Sigmoid colon (tissue), 4 donors: ENCODE results near the gene BRAF.

Experiments used
- POLR2A ChIP-seq, 2 donors: fragments of 450-650 bp; IDR thresholded peaks; one replicate each; pipeline ENCODE4 v1.6.1; 2016; ENCODE audit warnings: antibody characterized with exemption in 2 of 2, mild to moderate bottlenecking in 2 of 2, moderate library complexity in 2 of 2
- POLR2AphosphoS5 ChIP-seq, 4 donors: sonication (generic); formaldehyde crosslinking; IDR thresholded peaks; one replicate each; pipeline ENCODE4 v1.6.1; 2017; ENCODE audit warnings: antibody characterized with exemption in 4 of 4
- TF ChIP-seq, protein P1 (sequence below), 4 experiments: fragments of 450-650 bp in 3 of 4; fragments of 200-600 bp in 1 of 4; IDR thresholded peaks; one replicate each; pipeline ENCODE4 v1.5.1; 2016 to 2019; ENCODE audit warnings: antibody characterized with exemption in 4 of 4, mild to moderate bottlenecking in 3 of 4, moderate library complexity in 2 of 4

DNA sequence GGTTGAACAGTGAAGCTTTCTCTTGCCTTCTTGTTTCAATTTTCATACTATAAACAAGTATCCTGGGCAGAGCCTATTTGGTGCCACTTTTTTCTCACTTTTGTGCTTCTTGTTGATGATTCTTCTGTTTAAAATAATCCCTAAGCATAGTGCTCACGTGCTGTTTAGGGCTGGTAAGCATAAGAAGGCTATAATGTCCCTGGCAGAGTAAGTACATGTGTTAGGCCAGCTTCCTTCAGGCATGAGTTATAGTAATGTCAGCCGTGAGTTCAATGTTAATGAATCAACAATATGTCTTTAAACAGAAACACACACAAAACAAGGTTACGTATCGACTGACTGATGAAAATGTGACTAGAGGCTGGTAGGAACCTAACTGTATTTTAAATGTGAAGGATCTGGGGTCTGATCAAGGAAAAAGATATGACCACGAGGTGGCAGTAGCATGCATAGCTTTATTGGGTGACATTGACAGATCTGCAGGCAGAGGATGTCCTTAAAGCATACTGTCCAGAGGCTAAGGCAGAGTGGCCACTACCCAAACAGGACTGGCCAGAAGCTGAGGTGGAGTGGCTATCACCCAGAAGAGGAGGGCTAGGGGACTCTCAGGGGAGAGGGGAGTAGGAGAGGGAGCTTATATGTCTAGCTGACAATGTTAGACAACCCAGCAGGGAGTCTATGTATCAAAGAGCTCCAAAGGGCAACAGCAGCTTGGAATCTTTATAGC, 113.7 kb downstream of the BRAF start:
- TF ChIP-seq, protein P1, sequence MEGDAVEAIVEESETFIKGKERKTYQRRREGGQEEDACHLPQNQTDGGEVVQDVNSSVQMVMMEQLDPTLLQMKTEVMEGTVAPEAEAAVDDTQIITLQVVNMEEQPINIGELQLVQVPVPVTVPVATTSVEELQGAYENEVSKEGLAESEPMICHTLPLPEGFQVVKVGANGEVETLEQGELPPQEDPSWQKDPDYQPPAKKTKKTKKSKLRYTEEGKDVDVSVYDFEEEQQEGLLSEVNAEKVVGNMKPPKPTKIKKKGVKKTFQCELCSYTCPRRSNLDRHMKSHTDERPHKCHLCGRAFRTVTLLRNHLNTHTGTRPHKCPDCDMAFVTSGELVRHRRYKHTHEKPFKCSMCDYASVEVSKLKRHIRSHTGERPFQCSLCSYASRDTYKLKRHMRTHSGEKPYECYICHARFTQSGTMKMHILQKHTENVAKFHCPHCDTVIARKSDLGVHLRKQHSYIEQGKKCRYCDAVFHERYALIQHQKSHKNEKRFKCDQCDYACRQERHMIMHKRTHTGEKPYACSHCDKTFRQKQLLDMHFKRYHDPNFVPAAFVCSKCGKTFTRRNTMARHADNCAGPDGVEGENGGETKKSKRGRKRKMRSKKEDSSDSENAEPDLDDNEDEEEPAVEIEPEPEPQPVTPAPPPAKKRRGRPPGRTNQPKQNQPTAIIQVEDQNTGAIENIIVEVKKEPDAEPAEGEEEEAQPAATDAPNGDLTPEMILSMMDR (IDR thresholded peaks at IDR 0.05): peak; percentile 49 to 72 (median 57)
- TF ChIP-seq POLR2A (IDR thresholded peaks at IDR 0.05): no peak
- no peak for TF ChIP-seq POLR2AphosphoS5 (IDR thresholded peaks at IDR 0.05)
